NT2/D1 (cell line): ENCODE measurements around the gene PIK3CB.

Experiments
- DNase-seq: peaks from one replicate; pipeline ENCODE4 v3.0.0-alpha.2; 2011; ENCODE audit warnings: low read depth, low spot score
- H3K27me3 ChIP-seq: 2 replicates; pipeline ENCODE4 v1.6.0; 2011; ENCODE audit warnings: mild to moderate bottlenecking; ENCODE audit not compliant: insufficient read length, insufficient read depth
- H3K36me3 ChIP-seq: 2 replicates; pipeline ENCODE4 v1.6.1; 2011; ENCODE audit warnings: mild to moderate bottlenecking, low read length, mixed read lengths; ENCODE audit not compliant: insufficient read depth, insufficient read length
- H3K4me1 ChIP-seq: 2 replicates; pipeline ENCODE4 v1.5.1; 2011; ENCODE audit not compliant: insufficient read depth, insufficient read length
- H3K4me3 ChIP-seq: 2 replicates; pipeline ENCODE4 v1.5.1; 2011; ENCODE audit warnings: low read depth; ENCODE audit not compliant: insufficient read length
- H3K9ac ChIP-seq: 2 replicates; pipeline ENCODE4 v1.6.0; 2011; ENCODE audit warnings: low read depth; ENCODE audit not compliant: insufficient read length
- H3K9me3 ChIP-seq: 2 replicates; pipeline ENCODE4 v1.5.1; 2011; ENCODE audit warnings: mild to moderate bottlenecking, low read length; ENCODE audit not compliant: insufficient read depth
- SUZ12 ChIP-seq: IDR thresholded peaks from 2 replicates; pipeline ENCODE4 v1.6.1; 2011; ENCODE audit not compliant: insufficient read length, insufficient read depth; ENCODE audit errors: extremely low read depth
- YY1 ChIP-seq: IDR thresholded peaks from 2 replicates; pipeline ENCODE4 v1.6.1; 2011; ENCODE audit not compliant: insufficient read length, insufficient read depth
- ZNF274 ChIP-seq: IDR thresholded peaks from 2 replicates; pipeline ENCODE4 v1.6.1; 2011; ENCODE audit warnings: mild to moderate bottlenecking, low read depth, low read length

Gene PIK3CB

GRCh38 chr3:138678874-138679392 lies 155.8 kb downstream of the PIK3CB start:
- Histone ChIP-seq H3K27me3 (no peaks in the 10 kb centered on the region), H3K9ac (no peak overlapping the region), H3K36me3 (peaks cover 43% of the 10 kb centered on the region), H3K4me3 (no peak overlapping the region), H3K4me1 (peaks cover 3% of the 10 kb centered on the region), H3K9me3 (peaks cover 20% of the 10 kb centered on the region)
- TF ChIP-seq YY1 = no peak
- TF ChIP-seq SUZ12 = no peak
- TF ChIP-seq ZNF274 = no peak
- DNase-seq = no peak

DNA sequence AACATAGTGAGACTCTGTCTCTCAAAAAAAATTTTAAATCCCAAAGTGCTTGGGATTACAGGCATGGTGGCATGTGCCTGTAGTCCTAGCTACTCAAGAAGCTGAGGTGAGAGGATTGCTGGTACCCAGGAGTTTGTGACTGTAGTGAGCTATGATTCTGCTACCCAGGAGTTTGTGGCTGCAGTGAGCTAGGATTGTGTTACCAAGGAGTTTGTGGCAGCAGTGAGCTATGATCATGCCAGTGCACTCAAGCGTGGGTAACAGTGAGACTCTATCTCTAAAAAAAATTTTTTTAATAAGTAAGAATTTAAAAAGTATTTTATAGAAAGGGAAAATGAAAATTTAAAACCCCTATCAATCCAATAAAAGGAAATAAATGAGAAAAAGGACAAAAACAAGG lies 156.6 kb downstream of the PIK3CB start:
- H3K4me3 ChIP-seq = no peak overlapping the region
- DNase-seq = no peak
- H3K36me3 ChIP-seq = peaks cover 34% of the 10 kb centered on the region
- peaks cover 20% of the 10 kb centered on the region for H3K9me3 ChIP-seq
- no peaks in the 10 kb centered on the region for H3K27me3 ChIP-seq
- TF ChIP-seq YY1 (no peak), ZNF274 (no peak), SUZ12 (no peak)
- H3K4me1 ChIP-seq = peaks cover 3% of the 10 kb centered on the region
- H3K9ac ChIP-seq = no peak overlapping the region

GRCh38 chr3:138675393-138675792 lies 159.3 kb downstream of the PIK3CB start:
- peaks cover 3% of the 10 kb centered on the region for H3K4me1 ChIP-seq
- H3K9ac ChIP-seq = no peak overlapping the region
- H3K4me3 ChIP-seq = no peak overlapping the region
- TF ChIP-seq ZNF274 = no peak
- TF ChIP-seq YY1 = no peak
- TF ChIP-seq SUZ12 = no peak
- no peak for DNase-seq
- H3K27me3 ChIP-seq = no peaks in the 10 kb centered on the region
- peaks cover 20% of the 10 kb centered on the region for H3K9me3 ChIP-seq
- H3K36me3 ChIP-seq = peaks cover 21% of the 10 kb centered on the region

DNA sequence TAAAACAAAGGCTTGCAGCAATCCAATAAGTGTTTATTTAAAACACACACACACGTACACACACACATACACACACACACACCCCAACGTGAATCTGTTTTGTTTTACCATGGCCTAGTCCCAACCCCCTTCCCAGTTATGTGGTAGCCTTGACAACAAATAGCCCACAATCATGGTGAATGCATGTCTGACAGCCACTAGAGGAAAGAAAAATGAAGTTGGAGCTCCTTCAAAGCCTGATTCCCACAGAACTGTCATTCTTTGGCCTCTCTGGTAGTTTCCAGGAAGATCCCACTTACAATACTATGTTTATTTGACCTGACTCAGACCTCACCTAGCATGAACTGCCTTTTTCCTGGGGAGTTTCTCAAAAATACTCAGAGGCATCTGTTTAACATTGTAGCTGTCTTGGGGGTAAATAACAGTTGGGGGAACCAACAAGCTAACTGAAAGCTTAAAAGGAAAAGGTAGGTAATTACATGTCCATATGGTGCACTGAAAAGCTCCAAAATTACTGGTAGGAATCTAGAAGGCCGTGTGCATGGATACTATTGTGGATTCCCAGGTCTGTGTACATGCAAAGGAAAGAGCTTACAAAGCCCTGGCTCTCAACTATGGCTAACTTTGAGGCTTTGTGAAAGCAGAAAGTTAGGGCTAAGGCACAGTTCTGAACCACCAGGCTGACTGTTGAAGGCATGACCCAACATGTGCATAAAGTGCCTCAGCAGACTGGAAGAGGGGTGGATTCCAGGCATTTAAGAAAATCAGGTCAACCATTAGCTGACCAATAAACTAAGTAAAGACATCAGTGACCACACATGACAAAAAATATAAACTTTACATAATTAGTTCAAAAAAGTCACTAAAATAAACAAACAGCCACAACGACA lies 160.8 kb downstream of the PIK3CB start:
- no peak for TF ChIP-seq ZNF274
- TF ChIP-seq YY1 = no peak
- no peak for TF ChIP-seq SUZ12
- no peaks in the 10 kb centered on the region for H3K27me3 ChIP-seq
- H3K4me1 ChIP-seq = peaks cover 3% of the 10 kb centered on the region
- no peak overlapping the region for H3K9ac ChIP-seq
- H3K4me3 ChIP-seq = no peak overlapping the region
- H3K36me3 ChIP-seq = peaks cover 18% of the 10 kb centered on the region
- H3K9me3 ChIP-seq = peaks cover 20% of the 10 kb centered on the region
- DNase-seq = peak; percentile 22

GRCh38 chr3:138670407-138670806 lies 164.3 kb downstream of the PIK3CB start:
- DNase-seq = no peak

GRCh38 chr3:138668107-138668506 lies 166.6 kb downstream of the PIK3CB start:
- TF ChIP-seq SUZ12 (no peak), YY1 (no peak), ZNF274 (no peak)
- H3K4me3 ChIP-seq = no peak overlapping the region
- no peaks in the 10 kb centered on the region for H3K27me3 ChIP-seq
- no peak overlapping the region for H3K9ac ChIP-seq
- peaks cover 27% of the 10 kb centered on the region for H3K36me3 ChIP-seq
- H3K9me3 ChIP-seq = no peaks in the 10 kb centered on the region
- DNase-seq = no peak
- H3K4me1 ChIP-seq = no peaks in the 10 kb centered on the region

More at GRCh38 chr3:138670407-138670806, 164.3 kb downstream of the PIK3CB start:
- no peak for TF ChIP-seq ZNF274
- no peak for TF ChIP-seq SUZ12
- TF ChIP-seq YY1 = no peak
- no peaks in the 10 kb centered on the region for H3K27me3 ChIP-seq
- H3K4me1 ChIP-seq = peaks cover 3% of the 10 kb centered on the region
- peaks cover 12% of the 10 kb centered on the region for H3K36me3 ChIP-seq
- H3K4me3 ChIP-seq = no peak overlapping the region
- H3K9me3 ChIP-seq = peaks cover 7% of the 10 kb centered on the region
- no peak overlapping the region for H3K9ac ChIP-seq

DNA sequence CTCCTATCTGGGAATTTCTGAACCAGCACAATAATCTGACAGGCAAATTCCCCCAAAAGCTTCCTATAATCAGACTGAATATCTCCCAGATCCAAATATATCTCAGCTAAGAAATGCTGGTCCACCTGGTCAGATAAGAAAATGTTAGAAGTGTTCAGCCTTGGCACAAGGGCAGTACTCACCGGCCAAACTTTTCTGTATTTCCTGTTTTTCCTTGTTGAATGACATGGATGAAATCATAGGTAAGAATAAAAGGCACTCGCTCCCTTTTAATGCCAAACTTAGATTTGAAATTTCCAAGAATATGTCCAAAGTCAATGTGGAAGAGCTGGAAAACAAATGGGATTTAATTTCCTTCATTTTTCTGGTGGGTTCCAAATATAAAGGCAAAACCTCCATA lies 177.2 kb downstream of the PIK3CB start:
- H3K36me3 ChIP-seq = peaks cover 53% of the 10 kb centered on the region
- H3K4me3 ChIP-seq = no peak overlapping the region
- H3K4me1 ChIP-seq = no peaks in the 10 kb centered on the region
- no peak overlapping the region for H3K9ac ChIP-seq
- TF ChIP-seq ZNF274 = no peak
- TF ChIP-seq SUZ12 = no peak
- TF ChIP-seq YY1 = no peak
- H3K27me3 ChIP-seq = no peaks in the 10 kb centered on the region
- H3K9me3 ChIP-seq = no peaks in the 10 kb centered on the region
- no peak for DNase-seq
